Measurements from ENCODE around the gene DLGAP3.
A peak's percentile ranks its signal among the peaks of the same experiment; 100 is the strongest.

DLGAP3 gene

DNA sequence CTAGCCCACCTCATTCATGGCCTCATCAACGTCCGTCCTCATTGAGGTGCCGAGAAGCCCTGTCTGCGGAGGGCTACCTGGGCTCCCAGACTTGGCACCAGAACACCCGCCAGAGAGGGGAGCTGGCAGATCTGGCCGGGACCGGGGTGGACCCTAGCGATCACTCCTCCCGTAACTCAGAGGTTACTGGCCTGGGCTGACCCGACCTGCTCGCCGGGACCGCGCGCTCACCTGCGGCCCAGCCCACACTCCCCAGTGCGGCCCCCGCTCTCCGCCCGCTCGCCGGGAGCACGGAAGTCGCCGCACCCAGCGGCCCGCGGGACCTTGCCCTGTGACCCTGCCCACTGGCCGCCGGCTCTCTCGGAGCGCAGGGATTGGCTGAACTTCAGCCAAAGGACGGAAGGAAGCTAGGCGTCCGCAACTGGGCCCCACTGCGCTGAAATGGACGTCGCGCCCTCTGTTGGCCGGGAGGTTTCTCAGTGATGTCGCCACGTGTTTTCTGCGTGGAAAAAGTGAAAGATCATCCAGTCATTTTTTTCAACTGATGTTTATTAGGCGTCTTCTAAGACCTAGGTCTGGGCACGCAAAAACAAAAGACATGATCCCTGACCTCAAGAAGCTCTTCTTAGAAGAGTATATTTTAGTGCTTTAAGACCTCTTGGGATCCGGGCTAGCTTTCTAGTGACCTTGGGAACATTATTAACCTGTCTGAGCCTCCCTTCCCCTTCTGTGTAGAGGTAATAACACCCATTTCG lies 69.8 kb downstream of the DLGAP3 start, which contains the start of gene SMIM12:
Gene SMIM12 (minus strand): TSS at position 304 of the 755 bp plus-strand sequence. CDS start 3,772 bp downstream, outside the sequence.
- ATAC-seq, result peak; percentile 100
- TF ChIP-seq, protein P1, sequence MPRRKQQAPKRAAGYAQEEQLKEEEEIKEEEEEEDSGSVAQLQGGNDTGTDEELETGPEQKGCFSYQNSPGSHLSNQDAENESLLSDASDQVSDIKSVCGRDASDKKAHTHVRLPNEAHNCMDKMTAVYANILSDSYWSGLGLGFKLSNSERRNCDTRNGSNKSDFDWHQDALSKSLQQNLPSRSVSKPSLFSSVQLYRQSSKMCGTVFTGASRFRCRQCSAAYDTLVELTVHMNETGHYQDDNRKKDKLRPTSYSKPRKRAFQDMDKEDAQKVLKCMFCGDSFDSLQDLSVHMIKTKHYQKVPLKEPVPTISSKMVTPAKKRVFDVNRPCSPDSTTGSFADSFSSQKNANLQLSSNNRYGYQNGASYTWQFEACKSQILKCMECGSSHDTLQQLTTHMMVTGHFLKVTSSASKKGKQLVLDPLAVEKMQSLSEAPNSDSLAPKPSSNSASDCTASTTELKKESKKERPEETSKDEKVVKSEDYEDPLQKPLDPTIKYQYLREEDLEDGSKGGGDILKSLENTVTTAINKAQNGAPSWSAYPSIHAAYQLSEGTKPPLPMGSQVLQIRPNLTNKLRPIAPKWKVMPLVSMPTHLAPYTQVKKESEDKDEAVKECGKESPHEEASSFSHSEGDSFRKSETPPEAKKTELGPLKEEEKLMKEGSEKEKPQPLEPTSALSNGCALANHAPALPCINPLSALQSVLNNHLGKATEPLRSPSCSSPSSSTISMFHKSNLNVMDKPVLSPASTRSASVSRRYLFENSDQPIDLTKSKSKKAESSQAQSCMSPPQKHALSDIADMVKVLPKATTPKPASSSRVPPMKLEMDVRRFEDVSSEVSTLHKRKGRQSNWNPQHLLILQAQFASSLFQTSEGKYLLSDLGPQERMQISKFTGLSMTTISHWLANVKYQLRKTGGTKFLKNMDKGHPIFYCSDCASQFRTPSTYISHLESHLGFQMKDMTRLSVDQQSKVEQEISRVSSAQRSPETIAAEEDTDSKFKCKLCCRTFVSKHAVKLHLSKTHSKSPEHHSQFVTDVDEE (CRISPR knock-in tag; IDR thresholded peaks at IDR 0.05), result no peak
- TF ChIP-seq PPARA (CRISPR knock-in tag; IDR thresholded peaks at IDR 0.05; ENCODE audit: borderline replicate concordance) (no peak), ZFP3 (CRISPR knock-in tag; IDR thresholded peaks at IDR 0.05) (no peak), ZNF70 (CRISPR knock-in tag; IDR thresholded peaks at IDR 0.05) (no peak), ARNTL (CRISPR knock-in tag; IDR thresholded peaks at IDR 0.05; ENCODE audit: borderline replicate concordance, low read depth) (no peak), OSR1 (CRISPR knock-in tag; IDR thresholded peaks at IDR 0.05) (no peak), CSDC2 (CRISPR knock-in tag; IDR thresholded peaks at IDR 0.05) (no peak), ZNF8 (CRISPR knock-in tag; IDR thresholded peaks at IDR 0.05) (no peak), ISL1 (CRISPR knock-in tag; IDR thresholded peaks at IDR 0.05) (no peak), BACH2 (CRISPR knock-in tag; IDR thresholded peaks at IDR 0.05; ENCODE audit: borderline replicate concordance) (no peak), RARB (CRISPR knock-in tag; IDR thresholded peaks at IDR 0.05) (no peak)
- TF ChIP-seq, protein P2, sequence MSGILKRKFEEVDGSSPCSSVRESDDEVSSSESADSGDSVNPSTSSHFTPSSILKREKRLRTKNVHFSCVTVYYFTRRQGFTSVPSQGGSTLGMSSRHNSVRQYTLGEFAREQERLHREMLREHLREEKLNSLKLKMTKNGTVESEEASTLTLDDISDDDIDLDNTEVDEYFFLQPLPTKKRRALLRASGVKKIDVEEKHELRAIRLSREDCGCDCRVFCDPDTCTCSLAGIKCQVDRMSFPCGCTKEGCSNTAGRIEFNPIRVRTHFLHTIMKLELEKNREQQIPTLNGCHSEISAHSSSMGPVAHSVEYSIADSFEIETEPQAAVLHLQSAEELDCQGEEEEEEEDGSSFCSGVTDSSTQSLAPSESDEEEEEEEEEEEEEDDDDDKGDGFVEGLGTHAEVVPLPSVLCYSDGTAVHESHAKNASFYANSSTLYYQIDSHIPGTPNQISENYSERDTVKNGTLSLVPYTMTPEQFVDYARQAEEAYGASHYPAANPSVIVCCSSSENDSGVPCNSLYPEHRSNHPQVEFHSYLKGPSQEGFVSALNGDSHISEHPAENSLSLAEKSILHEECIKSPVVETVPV (CRISPR knock-in tag; IDR thresholded peaks at IDR 0.05), result no peak
- TF ChIP-seq, protein P3, sequence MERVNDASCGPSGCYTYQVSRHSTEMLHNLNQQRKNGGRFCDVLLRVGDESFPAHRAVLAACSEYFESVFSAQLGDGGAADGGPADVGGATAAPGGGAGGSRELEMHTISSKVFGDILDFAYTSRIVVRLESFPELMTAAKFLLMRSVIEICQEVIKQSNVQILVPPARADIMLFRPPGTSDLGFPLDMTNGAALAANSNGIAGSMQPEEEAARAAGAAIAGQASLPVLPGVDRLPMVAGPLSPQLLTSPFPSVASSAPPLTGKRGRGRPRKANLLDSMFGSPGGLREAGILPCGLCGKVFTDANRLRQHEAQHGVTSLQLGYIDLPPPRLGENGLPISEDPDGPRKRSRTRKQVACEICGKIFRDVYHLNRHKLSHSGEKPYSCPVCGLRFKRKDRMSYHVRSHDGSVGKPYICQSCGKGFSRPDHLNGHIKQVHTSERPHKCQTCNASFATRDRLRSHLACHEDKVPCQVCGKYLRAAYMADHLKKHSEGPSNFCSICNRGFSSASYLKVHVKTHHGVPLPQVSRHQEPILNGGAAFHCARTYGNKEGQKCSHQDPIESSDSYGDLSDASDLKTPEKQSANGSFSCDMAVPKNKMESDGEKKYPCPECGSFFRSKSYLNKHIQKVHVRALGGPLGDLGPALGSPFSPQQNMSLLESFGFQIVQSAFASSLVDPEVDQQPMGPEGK (CRISPR knock-in tag; IDR thresholded peaks at IDR 0.05; ENCODE audit: borderline replicate concordance), result no peak

DNA sequence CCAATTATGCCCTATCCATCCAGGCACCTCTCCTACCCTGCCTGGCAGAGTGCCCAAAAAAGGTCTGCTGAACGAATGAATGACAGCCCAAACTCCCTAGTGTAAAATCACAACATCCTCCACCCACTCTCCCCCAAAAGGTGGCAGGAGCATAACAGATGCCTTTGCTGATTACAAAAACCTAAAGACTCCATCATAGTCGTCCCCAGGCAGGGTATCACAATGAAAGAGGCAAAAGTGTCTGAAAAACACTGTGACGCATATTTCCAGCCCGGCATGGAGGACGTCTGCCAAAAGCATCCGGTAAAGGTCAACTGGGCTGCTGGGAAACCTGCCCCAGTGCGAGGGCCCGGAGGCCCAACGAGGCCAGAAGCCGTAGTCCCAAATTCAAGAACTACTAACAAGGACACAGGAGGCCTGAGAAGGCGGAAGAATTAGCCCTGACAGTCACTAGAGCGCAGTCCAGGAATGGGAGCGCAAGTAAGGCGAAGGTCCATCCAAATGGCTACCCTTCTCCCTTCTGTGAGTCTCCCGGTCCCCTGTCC lies 70.5 kb downstream of the DLGAP3 start:
- peak; percentile 67 for ATAC-seq
- TF ChIP-seq ZFP3 (CRISPR knock-in tag; IDR thresholded peaks at IDR 0.05) (no peak), ARNTL (CRISPR knock-in tag; IDR thresholded peaks at IDR 0.05; ENCODE audit: borderline replicate concordance, low read depth) (no peak), PPARA (CRISPR knock-in tag; IDR thresholded peaks at IDR 0.05; ENCODE audit: borderline replicate concordance) (no peak), ZFP30 (CRISPR knock-in tag; IDR thresholded peaks at IDR 0.05) (no peak)

DNA sequence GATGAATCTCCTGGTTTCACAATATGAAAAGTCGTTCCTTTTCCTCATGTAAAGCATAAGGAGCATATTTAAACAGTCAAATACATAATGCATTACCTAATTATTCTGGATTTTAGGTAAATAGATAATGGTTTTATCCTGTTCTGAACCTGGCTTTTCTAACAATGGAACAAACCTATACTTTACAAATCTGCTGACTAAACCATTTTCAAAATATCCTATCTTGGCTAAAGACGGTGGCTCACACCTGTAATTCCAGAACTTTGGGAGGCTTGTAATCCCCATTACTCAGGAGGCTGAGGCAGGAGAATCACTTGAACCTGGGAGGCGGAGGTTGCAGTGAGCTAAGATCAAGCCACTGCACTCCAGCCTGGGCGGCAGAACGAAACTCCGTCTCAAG lies 72.8 kb downstream of the DLGAP3 start:
- no peak for ATAC-seq
- no peak for TF ChIP-seq RARB (CRISPR knock-in tag; IDR thresholded peaks at IDR 0.05)
- TF ChIP-seq TOX (CRISPR knock-in tag; IDR thresholded peaks at IDR 0.05; ENCODE audit: borderline replicate concordance), result no peak
- TF ChIP-seq, protein P4, sequence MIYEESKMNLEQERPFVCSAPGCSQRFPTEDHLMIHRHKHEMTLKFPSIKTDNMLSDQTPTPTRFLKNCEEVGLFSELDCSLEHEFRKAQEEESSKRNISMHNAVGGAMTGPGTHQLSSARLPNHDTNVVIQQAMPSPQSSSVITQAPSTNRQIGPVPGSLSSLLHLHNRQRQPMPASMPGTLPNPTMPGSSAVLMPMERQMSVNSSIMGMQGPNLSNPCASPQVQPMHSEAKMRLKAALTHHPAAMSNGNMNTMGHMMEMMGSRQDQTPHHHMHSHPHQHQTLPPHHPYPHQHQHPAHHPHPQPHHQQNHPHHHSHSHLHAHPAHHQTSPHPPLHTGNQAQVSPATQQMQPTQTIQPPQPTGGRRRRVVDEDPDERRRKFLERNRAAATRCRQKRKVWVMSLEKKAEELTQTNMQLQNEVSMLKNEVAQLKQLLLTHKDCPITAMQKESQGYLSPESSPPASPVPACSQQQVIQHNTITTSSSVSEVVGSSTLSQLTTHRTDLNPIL (CRISPR knock-in tag; IDR thresholded peaks at IDR 0.05; ENCODE audit: low read depth), result no peak

DNA sequence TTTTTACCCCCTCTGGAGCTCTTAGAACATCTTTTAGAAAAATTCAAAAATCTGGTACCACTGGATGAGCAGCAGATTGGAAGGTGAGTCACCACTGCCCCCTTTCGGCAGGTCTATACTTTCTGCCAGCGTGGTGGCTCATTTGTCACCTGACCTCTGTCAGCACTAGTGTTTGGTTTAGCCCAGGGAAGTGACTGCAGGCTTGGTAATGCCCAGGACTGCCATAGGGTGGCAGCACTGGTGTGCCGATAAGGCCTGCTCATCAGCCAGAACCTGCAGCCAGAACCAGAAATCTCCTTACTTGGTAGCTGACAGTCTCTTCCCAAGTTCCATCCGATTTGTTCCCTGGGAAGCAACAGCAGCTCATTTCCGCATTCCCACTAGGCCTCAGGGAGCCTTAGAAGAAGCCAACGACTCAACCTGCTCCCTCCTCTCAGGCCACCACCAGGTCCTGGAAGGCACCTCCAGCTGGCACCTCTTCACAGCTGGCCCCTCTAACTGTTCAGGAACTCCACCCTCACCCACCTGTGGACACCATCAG lies 76.7 kb downstream of the DLGAP3 start:
- ATAC-seq, result peak; percentile 100
- TF ChIP-seq, protein P2 (CRISPR knock-in tag; IDR thresholded peaks at IDR 0.05), result no peak
- TF ChIP-seq ISL1 (CRISPR knock-in tag; IDR thresholded peaks at IDR 0.05), result no peak
- TF ChIP-seq GLIS3 (CRISPR knock-in tag; IDR thresholded peaks at IDR 0.05), result no peak
- no peak for TF ChIP-seq ZFP3 (CRISPR knock-in tag; IDR thresholded peaks at IDR 0.05)
- no peak for TF ChIP-seq BACH2 (CRISPR knock-in tag; IDR thresholded peaks at IDR 0.05; ENCODE audit: borderline replicate concordance)
- no peak for TF ChIP-seq SNAI2 (CRISPR knock-in tag; IDR thresholded peaks at IDR 0.05)
- TF ChIP-seq OSR1 (CRISPR knock-in tag; IDR thresholded peaks at IDR 0.05), result no peak
- TF ChIP-seq CSDC2 (CRISPR knock-in tag; IDR thresholded peaks at IDR 0.05), result no peak
- TF ChIP-seq TOX (CRISPR knock-in tag; IDR thresholded peaks at IDR 0.05; ENCODE audit: borderline replicate concordance), result no peak
- TF ChIP-seq ARNTL (CRISPR knock-in tag; IDR thresholded peaks at IDR 0.05; ENCODE audit: borderline replicate concordance, low read depth), result no peak
- no peak for TF ChIP-seq ZC3H10 (CRISPR knock-in tag; IDR thresholded peaks at IDR 0.05)
- TF ChIP-seq ESRRG (CRISPR knock-in tag; IDR thresholded peaks at IDR 0.05), result no peak
